Measurements from ENCODE around the gene STXBP3. TPM values are rescaled to one million over a fixed set of nuclear protein-coding genes. Genes with fewer than 3 reads are reported as not detected.

Gene STXBP3
- polyA plus RNA-seq, 1 experiment, result 44.0 TPM

DNA sequence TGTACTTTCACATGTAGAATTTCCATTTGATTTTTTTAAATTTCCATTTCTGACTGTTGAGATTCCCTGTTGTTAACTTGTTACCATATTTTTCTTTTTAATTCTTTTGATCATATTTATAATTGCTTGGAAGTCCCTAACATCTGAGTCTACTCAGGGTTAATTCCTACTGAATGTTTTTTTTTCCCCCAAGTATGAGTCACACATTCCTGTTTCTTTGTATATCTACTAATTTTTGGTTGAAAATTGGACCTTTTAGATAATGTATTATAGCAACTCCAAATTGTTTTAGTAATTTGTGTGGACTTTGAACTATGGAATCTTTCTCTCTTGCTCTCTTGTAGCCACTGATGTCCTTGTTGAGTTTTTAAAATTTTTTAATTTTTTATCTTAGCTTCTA is 54.6 kb downstream of the STXBP3 start:
- POLR2A ChIA-PET, result interaction anchor here (0.6 kb wide), 1 partner anchor 218 kb away, joined by 3 read pairs; no protein-coding TSS in a partner anchor
- no peaks in the 10 kb centered on the region for H3K27me3 ChIP-seq (ENCODE audit: control insufficient read depth, insufficient read depth, low read length)
- no peak overlapping the region for H3K4me3 ChIP-seq (ENCODE audit: low read depth, low read length)
- no peaks in the 10 kb centered on the region for H3K9me3 ChIP-seq (ENCODE audit: control insufficient read depth, insufficient read depth, low read length)
- DNase-seq (ENCODE audit: low read depth, low spot score), result no peak
- CTCF ChIA-PET, result interaction anchor here (0.8 to 1.6 kb wide), 2 partner anchors 19 to 97 kb away, joined by 8 to 9 read pairs; no protein-coding TSS in a partner anchor
- TF ChIP-seq, protein P1, sequence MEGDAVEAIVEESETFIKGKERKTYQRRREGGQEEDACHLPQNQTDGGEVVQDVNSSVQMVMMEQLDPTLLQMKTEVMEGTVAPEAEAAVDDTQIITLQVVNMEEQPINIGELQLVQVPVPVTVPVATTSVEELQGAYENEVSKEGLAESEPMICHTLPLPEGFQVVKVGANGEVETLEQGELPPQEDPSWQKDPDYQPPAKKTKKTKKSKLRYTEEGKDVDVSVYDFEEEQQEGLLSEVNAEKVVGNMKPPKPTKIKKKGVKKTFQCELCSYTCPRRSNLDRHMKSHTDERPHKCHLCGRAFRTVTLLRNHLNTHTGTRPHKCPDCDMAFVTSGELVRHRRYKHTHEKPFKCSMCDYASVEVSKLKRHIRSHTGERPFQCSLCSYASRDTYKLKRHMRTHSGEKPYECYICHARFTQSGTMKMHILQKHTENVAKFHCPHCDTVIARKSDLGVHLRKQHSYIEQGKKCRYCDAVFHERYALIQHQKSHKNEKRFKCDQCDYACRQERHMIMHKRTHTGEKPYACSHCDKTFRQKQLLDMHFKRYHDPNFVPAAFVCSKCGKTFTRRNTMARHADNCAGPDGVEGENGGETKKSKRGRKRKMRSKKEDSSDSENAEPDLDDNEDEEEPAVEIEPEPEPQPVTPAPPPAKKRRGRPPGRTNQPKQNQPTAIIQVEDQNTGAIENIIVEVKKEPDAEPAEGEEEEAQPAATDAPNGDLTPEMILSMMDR (IDR thresholded peaks at IDR 0.05; ENCODE audit: low read depth, low read length), result no peak
- no peak overlapping the region for H3K27ac ChIP-seq (ENCODE audit: low read depth, low read length)

DNA sequence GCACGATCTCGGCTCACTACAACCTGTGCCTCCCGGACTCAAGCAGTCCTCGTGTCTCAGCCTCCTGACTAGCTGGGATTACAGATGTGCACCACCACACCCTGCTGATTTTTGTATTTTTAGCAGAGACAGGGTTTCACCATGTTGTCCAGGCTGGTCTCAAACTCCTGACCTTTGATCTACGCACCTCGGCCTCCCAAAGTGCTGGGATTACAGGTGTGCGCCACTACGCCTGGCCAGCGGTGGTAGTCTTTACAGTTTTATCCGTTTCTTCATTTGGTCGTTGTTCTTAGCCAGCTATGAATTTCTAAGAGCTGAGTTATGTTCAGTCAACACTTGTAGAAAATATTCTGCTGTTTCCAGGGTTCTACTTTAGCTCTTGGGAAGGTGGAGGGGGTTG is 57.1 kb downstream of the STXBP3 start:
- ChIA-PET POLR2A (no interaction called here), CTCF (no interaction called here)
- no peak overlapping the region for H3K4me3 ChIP-seq (ENCODE audit: low read depth, low read length)
- DNase-seq (ENCODE audit: low read depth, low spot score), result no peak
- H3K27ac ChIP-seq (ENCODE audit: low read depth, low read length), result no peak overlapping the region
- H3K9me3 ChIP-seq (ENCODE audit: control insufficient read depth, insufficient read depth, low read length), result no peaks in the 10 kb centered on the region
- TF ChIP-seq, protein P1 (IDR thresholded peaks at IDR 0.05; ENCODE audit: low read depth, low read length), result no peak
- no peaks in the 10 kb centered on the region for H3K27me3 ChIP-seq (ENCODE audit: control insufficient read depth, insufficient read depth, low read length)

DNA sequence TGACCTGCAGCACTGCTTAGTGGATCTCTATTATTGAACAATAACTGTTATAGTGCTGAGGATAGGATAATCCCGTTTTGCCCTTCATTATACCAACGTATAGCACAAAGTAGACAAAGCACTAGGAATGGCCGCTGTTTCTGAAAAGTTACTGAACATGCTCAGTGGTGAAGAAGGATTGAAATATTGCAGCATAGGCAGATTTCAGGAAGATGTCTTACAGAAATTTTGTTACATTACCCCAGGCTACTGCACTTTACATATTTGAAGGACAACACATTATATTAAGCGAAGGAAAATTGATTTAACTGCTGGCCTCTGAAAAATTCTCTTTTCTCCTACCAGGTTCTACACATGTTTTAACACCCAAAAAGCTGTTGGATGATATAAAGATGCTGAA is 62.0 kb downstream of the STXBP3 start:
- CTCF ChIA-PET, result no interaction called here
- H3K27me3 ChIP-seq (ENCODE audit: control insufficient read depth, insufficient read depth, low read length), result no peaks in the 10 kb centered on the region
- TF ChIP-seq, protein P1 (IDR thresholded peaks at IDR 0.05; ENCODE audit: low read depth, low read length), result no peak
- H3K27ac ChIP-seq (ENCODE audit: low read depth, low read length), result no peak overlapping the region
- H3K4me3 ChIP-seq (ENCODE audit: low read depth, low read length), result no peak overlapping the region
- no peak for DNase-seq (ENCODE audit: low read depth, low spot score)
- POLR2A ChIA-PET, result no interaction called here
- H3K9me3 ChIP-seq (ENCODE audit: control insufficient read depth, insufficient read depth, low read length), result no peaks in the 10 kb centered on the region

DNA sequence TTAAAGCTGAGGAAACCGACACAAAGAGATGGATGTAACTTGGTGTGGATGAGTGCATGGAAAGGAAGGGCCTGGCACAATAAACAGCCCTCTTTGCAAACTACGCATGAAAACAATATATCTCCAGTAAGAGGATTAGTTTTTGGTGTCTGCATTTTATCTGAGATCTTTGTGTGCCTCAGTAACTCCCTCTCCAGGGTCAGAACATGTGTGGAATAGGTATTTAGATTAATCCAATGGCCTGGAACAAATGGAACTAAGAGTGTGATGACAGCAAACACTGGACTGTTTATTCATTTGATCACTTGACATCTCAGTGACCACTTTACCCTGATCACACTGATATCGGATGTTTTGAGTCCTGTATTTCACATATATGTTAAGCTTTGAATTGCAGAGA is 65.1 kb downstream of the STXBP3 start:
- CTCF ChIA-PET, result interaction anchor here (0.7 kb wide), 1 partner anchor 84 kb away, joined by 3 read pairs; no protein-coding TSS in a partner anchor
- no peaks in the 10 kb centered on the region for H3K27me3 ChIP-seq (ENCODE audit: control insufficient read depth, insufficient read depth, low read length)
- DNase-seq (ENCODE audit: low read depth, low spot score), result no peak
- TF ChIP-seq, protein P1 (IDR thresholded peaks at IDR 0.05; ENCODE audit: low read depth, low read length), result no peak
- POLR2A ChIA-PET, result no interaction called here
- no peaks in the 10 kb centered on the region for H3K9me3 ChIP-seq (ENCODE audit: control insufficient read depth, insufficient read depth, low read length)
- no peak overlapping the region for H3K27ac ChIP-seq (ENCODE audit: low read depth, low read length)
- H3K4me3 ChIP-seq (ENCODE audit: low read depth, low read length), result no peak overlapping the region

DNA sequence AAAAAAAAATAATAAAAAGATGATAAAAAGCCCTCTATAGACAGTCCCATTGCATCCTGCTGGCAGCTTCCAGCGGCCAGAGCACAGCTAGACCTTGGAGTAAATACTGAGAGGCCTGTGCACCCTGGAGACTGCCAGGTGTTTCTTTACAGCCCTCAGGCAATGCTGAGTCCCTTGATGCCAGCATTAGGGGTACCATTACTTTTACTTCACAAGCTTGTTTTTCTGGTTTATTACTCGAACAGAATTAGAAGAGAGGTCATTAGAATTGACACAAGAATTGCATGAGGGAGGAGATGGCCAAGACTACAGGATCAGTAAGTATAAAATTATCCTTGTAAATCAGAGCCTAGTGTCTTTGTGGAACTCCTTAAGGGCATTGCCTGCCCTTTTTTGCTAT is 66.9 kb downstream of the STXBP3 start:
- no peaks in the 10 kb centered on the region for H3K27me3 ChIP-seq (ENCODE audit: control insufficient read depth, insufficient read depth, low read length)
- H3K27ac ChIP-seq (ENCODE audit: low read depth, low read length), result peak overlapping the region; percentile 23
- POLR2A ChIA-PET, result no interaction called here

More for the DNA sequence above, 66.9 kb downstream of the STXBP3 start:
- no peak for DNase-seq (ENCODE audit: low read depth, low spot score)
- H3K9me3 ChIP-seq (ENCODE audit: control insufficient read depth, insufficient read depth, low read length), result no peaks in the 10 kb centered on the region
- CTCF ChIA-PET, result interaction anchor here (1.6 to 1.7 kb wide), 2 partner anchors 14 to 83 kb away, joined by 6 to 9 read pairs; no protein-coding TSS in a partner anchor
- H3K4me3 ChIP-seq (ENCODE audit: low read depth, low read length), result no peak overlapping the region
- TF ChIP-seq, protein P1 (IDR thresholded peaks at IDR 0.05; ENCODE audit: low read depth, low read length), result no peak
